HepG2 (cell line): ENCODE results near the gene DLST. TPM values are rescaled to one million over a fixed set of nuclear protein-coding genes. Genes with fewer than 3 reads are reported as not detected.

Source experiments
- AHR ChIP-seq: IDR thresholded peaks from 2 replicates; pipeline ENCODE4 v1.6.1; 2018; ENCODE audit warnings: missing genetic modification reagents, missing compliant biosample characterization
- ARID2 ChIP-seq: sonication (generic); formaldehyde crosslinking; IDR thresholded peaks from 2 replicates; pipeline ENCODE4 v1.8.1; 2022; ENCODE audit warnings: mild to moderate bottlenecking, missing genetic modification reagents, borderline replicate concordance
- CENPT ChIP-seq: sonication (generic); formaldehyde crosslinking; IDR thresholded peaks from 2 replicates; pipeline ENCODE4 v1.8.0; 2022; ENCODE audit warnings: low read depth, mild to moderate bottlenecking, moderate library complexity, missing genetic modification reagents
- FOXK2 ChIP-seq: fragments of 450-650 bp; IDR thresholded peaks from 2 replicates; pipeline ENCODE4 v1.6.1; 2016
- GATAD2A ChIP-seq: IDR thresholded peaks from 2 replicates; pipeline ENCODE4 v1.6.1; 2016
- GTF3A ChIP-seq: sonication (generic); formaldehyde crosslinking; conservative IDR thresholded peaks from 2 replicates; pipeline ENCODE4 v1.4.0; 2020; ENCODE audit warnings: mild to moderate bottlenecking, missing genetic modification reagents
- HDAC2 ChIP-seq: sonication (generic); formaldehyde crosslinking; IDR thresholded peaks from 2 replicates; pipeline ENCODE4 v1.4.0; 2020; ENCODE audit warnings: missing genetic modification reagents
- HMGXB3 ChIP-seq: sonication (generic); formaldehyde crosslinking; IDR thresholded peaks from 2 replicates; pipeline ENCODE4 v1.4.0; 2020; ENCODE audit warnings: missing genetic modification reagents, borderline replicate concordance
- KMT2B ChIP-seq: IDR thresholded peaks from 2 replicates; pipeline ENCODE4 v1.6.1; 2016; ENCODE audit warnings: missing genetic modification reagents, missing compliant biosample characterization
- NCOA1 ChIP-seq: sonication (generic); formaldehyde crosslinking; IDR thresholded peaks from 2 replicates; pipeline ENCODE4 v1.9.0; 2021; ENCODE audit warnings: missing genetic modification reagents
- PAWR ChIP-seq: sonication (generic); formaldehyde crosslinking; IDR thresholded peaks from 2 replicates; pipeline ENCODE4 v1.4.0; 2020; ENCODE audit warnings: missing genetic modification reagents, mild to moderate bottlenecking, borderline replicate concordance
- PITX1 ChIP-seq: sonication (generic); formaldehyde crosslinking; IDR thresholded peaks from 2 replicates; pipeline ENCODE4 v1.5.1; 2020; ENCODE audit warnings: mild to moderate bottlenecking, missing genetic modification reagents
- SMAD3 ChIP-seq: sonication (generic); formaldehyde crosslinking; IDR thresholded peaks from 2 replicates; pipeline ENCODE4 v1.4.0; 2020; ENCODE audit warnings: missing genetic modification reagents
- SOX6 ChIP-seq, 2 experiments: fragments of 450-650 bp in 1 of 2; sonication (generic) in 1 of 2; formaldehyde crosslinking in 1 of 2; IDR thresholded peaks; 2 replicates each; pipeline versions ENCODE4 v1.4.0 to v1.6.1; 2017 to 2020; ENCODE audit warnings: antibody characterized with exemption in 1 of 2, mild to moderate bottlenecking in 1 of 2, missing genetic modification reagents in 1 of 2
- SRSF9 ChIP-seq: fragments of 200-400 bp; formaldehyde crosslinking; IDR thresholded peaks from 2 replicates; pipeline ENCODE4 v1.6.1; 2018; ENCODE audit warnings: borderline replicate concordance, mild to moderate bottlenecking, low read depth, low read length; ENCODE audit not compliant: insufficient read depth, poor library complexity, severe bottlenecking
- YEATS4 ChIP-seq: sonication (generic); formaldehyde crosslinking; IDR thresholded peaks from 2 replicates; pipeline ENCODE4 v1.4.0; 2020; ENCODE audit warnings: missing genetic modification reagents, borderline replicate concordance
- ZBTB7B ChIP-seq: sonication (generic); formaldehyde crosslinking; IDR thresholded peaks from 2 replicates; pipeline ENCODE4 v1.4.0; 2020; ENCODE audit warnings: missing genetic modification reagents
- ZNF281 ChIP-seq: sonication (generic); formaldehyde crosslinking; IDR thresholded peaks from 2 replicates; pipeline ENCODE4 v1.4.0; 2020; ENCODE audit warnings: missing genetic modification reagents, borderline replicate concordance
- ZNF292 ChIP-seq: sonication (generic); formaldehyde crosslinking; IDR thresholded peaks from 2 replicates; pipeline ENCODE4 v1.8.1; 2022; ENCODE audit warnings: mild to moderate bottlenecking, low read depth, missing genetic modification reagents, borderline replicate concordance
- ZNF333 ChIP-seq: sonication (generic); formaldehyde crosslinking; IDR thresholded peaks from 2 replicates; pipeline ENCODE4 v1.4.0; 2020; ENCODE audit warnings: mild to moderate bottlenecking, missing genetic modification reagents, borderline replicate concordance
- ZNF543 ChIP-seq: sonication (generic); formaldehyde crosslinking; IDR thresholded peaks from 2 replicates; pipeline ENCODE4 v1.4.0; 2020; ENCODE audit warnings: mild to moderate bottlenecking, missing genetic modification reagents
- ZNF557 ChIP-seq: sonication (generic); formaldehyde crosslinking; IDR thresholded peaks from 2 replicates; pipeline ENCODE4 v1.4.0; 2020; ENCODE audit warnings: missing genetic modification reagents
- ZNF567 ChIP-seq: sonication (generic); formaldehyde crosslinking; IDR thresholded peaks from 2 replicates; pipeline ENCODE4 v1.8.1; 2023; ENCODE audit warnings: mild to moderate bottlenecking, missing genetic modification reagents, borderline replicate concordance
- ZNF598 ChIP-seq: sonication (generic); formaldehyde crosslinking; IDR thresholded peaks from 2 replicates; pipeline ENCODE4 v1.5.1; 2020; ENCODE audit warnings: mild to moderate bottlenecking, missing genetic modification reagents, borderline replicate concordance
- polyA plus RNA-seq, 8 experiments: library from polyadenylated mRNA; depleted of rRNA in 3 of 8; stranded (reverse) in 7 of 8; unstranded in 1 of 8; fragments of >200 nt; fragmentation: Illumina TruSeq in 4 of 8; extraction: Trizol in 4 of 8; gene quantifications; 2 replicates each; pipeline versions ENCODE4 v1.2.1 to v1.2.3, GENCODE V29; 2011 to 2016; ENCODE audit warnings: low read depth in 4 of 8, missing spikeins in 1 of 8, mixed read lengths in 1 of 8; ENCODE audit not compliant: insufficient read depth in 1 of 8
- total RNA-seq, 5 experiments: library from RNA; depleted of rRNA; stranded (reverse); fragments of >200 nt; fragmentation: Illumina TruSeq; extraction: Trizol; gene quantifications; 2 replicates each; pipeline ENCODE4 v1.2.3, GENCODE V29; 2016; ENCODE audit warnings: low read depth in 1 of 5

The DLST gene
- total and polyA plus RNA-seq, 2 of the 13 experiments (the other 11 are each of a cell fraction or from before 2014, with no cell fraction given), result 56.5 to 94.3 TPM

GRCh38 chr14:74881431-74882102 is at the start of gene DLST (continued):
- TF ChIP-seq NCOA1 (no peak), CENPT (peak; percentile 80; the same call in 1 of the 2 replicates), SRSF9 (no peak), ZNF281 (0 out of 2 replicates have a peak, but pooled peaks have one; percentile 17), ZBTB7B (CRISPR knock-in tag) (peak; percentile 87), ZNF543 (CRISPR knock-in tag) (no peak), YEATS4 (peak; percentile 65; the same call in 1 of the 2 replicates), ARID2 (no peak), ZNF333 (CRISPR knock-in tag) (0 out of 2 replicates have a peak, but pooled peaks have one; percentile 59), SOX6 (IDR thresholded peaks at IDR 0.05) (no peak), SOX6 (CRISPR knock-in tag; IDR thresholded peaks at IDR 0.05) (peak; percentile 33; the same call in 1 of the 2 replicates), FOXK2 (peak; percentile 96), AHR (CRISPR knock-in tag) (peak; percentile 81; the same call in 1 of the 2 replicates), KMT2B (peak; percentile 94), HMGXB3 (CRISPR knock-in tag) (peak; percentile 15; the same call in 1 of the 2 replicates), ZNF557 (CRISPR knock-in tag) (no peak), ZNF598 (CRISPR knock-in tag) (peak; percentile 65; the same call in 1 of the 2 replicates), SMAD3 (CRISPR knock-in tag) (peak; percentile 77; the same call in 1 of the 2 replicates), HDAC2 (CRISPR knock-in tag) (peak; percentile 62), PAWR (CRISPR knock-in tag) (no peak), ZNF567 (CRISPR knock-in tag) (no peak), PITX1 (CRISPR knock-in tag) (peak; percentile 52; the same call in 1 of the 2 replicates), ZNF292 (CRISPR knock-in tag) (peak; percentile 64; the same call in 1 of the 2 replicates), GATAD2A (CRISPR knock-in tag) (peak; percentile 42; the same call in 1 of the 2 replicates), GTF3A (CRISPR knock-in tag) (no peak)
